Coronary artery (tissue), 2 donors: Measurements from ENCODE around the gene HK2.
"Not testable (repeated sequence)": the region's sequence is repeated elsewhere in the genome, so short reads cannot be mapped to it uniquely, and the experiment has no call there.

ENCODE experiments used
- DNase-seq: peaks from one replicate; pipeline ENCODE4 v3.0.0-alpha.2; 2017; ENCODE audit warnings: low spot score
- H3K27ac ChIP-seq, 2 donors: fragments of 200-600 bp; sonication (generic); one replicate each; pipeline ENCODE4 v1.5.1; 2016 to 2019
- H3K4me3 ChIP-seq: fragments of 200-600 bp; sonication (generic); 2 replicates; pipeline ENCODE4 v1.5.1; 2016; ENCODE audit warnings: mild to moderate bottlenecking, moderate library complexity
- TF ChIP-seq, protein P1 (sequence below): fragments of 200-600 bp; sonication (generic); IDR thresholded peaks from one replicate; pipeline ENCODE4 v1.5.1; 2019; ENCODE audit warnings: antibody characterized with exemption

HK2 gene

DNA sequence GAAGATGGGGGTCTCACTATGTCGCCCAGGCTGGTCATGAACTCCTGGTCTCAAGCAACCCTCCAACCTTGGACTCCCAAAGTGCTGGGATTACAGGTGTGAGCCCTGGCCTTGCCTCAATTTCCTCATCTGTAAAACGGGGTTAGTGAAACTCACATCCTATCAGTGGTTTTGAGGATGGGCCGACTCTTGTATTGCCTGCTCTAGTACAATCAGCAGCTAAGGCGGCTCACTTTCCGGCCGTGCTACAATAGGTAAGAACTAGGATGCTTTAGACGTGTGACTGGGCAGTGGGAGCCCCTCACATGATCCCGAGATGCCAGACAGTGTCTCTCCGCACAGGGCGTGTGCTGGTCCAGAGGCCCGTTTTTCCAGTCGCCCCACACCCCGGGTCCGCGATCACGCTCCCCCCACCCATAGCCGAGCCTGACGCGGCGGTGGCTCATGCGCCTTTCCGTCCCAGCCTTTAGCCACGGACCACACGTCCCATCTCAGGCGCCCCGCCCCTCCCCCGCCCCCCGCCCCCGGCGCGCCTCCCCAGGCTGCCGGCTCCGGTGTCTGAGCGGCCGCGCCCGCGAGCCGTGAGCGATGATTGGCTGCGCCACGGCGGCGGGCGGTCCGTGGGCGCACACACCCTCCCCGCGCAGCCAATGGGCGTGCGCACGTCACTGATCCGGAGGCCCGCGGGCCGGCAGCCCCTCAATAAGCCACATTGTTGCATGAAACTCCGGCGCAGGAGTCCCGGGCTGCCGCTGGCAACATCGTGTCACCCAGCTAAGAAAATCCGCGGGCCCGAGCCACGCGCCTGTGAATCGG lies at the start of gene HK2:
HK2 (plus strand) TSS at position 710 of the 816 bp plus-strand sequence. CDS start 454 bp downstream, outside the sequence.
- DNase-seq: peak; percentile 88
- TF ChIP-seq, protein P1, sequence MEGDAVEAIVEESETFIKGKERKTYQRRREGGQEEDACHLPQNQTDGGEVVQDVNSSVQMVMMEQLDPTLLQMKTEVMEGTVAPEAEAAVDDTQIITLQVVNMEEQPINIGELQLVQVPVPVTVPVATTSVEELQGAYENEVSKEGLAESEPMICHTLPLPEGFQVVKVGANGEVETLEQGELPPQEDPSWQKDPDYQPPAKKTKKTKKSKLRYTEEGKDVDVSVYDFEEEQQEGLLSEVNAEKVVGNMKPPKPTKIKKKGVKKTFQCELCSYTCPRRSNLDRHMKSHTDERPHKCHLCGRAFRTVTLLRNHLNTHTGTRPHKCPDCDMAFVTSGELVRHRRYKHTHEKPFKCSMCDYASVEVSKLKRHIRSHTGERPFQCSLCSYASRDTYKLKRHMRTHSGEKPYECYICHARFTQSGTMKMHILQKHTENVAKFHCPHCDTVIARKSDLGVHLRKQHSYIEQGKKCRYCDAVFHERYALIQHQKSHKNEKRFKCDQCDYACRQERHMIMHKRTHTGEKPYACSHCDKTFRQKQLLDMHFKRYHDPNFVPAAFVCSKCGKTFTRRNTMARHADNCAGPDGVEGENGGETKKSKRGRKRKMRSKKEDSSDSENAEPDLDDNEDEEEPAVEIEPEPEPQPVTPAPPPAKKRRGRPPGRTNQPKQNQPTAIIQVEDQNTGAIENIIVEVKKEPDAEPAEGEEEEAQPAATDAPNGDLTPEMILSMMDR: no peak
- peak within 1 kb of the TSS; percentile 76 to 84 for H3K27ac ChIP-seq
- H3K4me3 ChIP-seq: peak within 1 kb of the TSS; percentile 82

- TF ChIP-seq, protein P1: no peak
- Histone ChIP-seq H3K27ac (no peak overlapping the region), H3K4me3 (no peak overlapping the region)
- DNase-seq: no peak
Observed at GRCh38 chr2:74789271-74789670, 44.7 kb upstream of the HK2 start.

GRCh38 chr2:74792282-74792681 lies 41.6 kb upstream of the HK2 start:
- no peak overlapping the region for H3K27ac ChIP-seq
- no peak overlapping the region for H3K4me3 ChIP-seq
- DNase-seq: no peak
- TF ChIP-seq, protein P1: no peak

GRCh38 chr2:74794878-74795277 lies 39.0 kb upstream of the HK2 start:
- not testable (repeated sequence) for DNase-seq, H3K27ac ChIP-seq

GRCh38 chr2:74806355-74806839 lies 27.5 kb upstream of the HK2 start:
- Histone ChIP-seq H3K4me3 (no peak overlapping the region), H3K27ac (no peak overlapping the region)
- no peak for DNase-seq
- TF ChIP-seq, protein P1: no peak

More at GRCh38 chr2:74794878-74795277, 39.0 kb upstream of the HK2 start:
- H3K4me3 ChIP-seq: not testable (repeated sequence)

DNA sequence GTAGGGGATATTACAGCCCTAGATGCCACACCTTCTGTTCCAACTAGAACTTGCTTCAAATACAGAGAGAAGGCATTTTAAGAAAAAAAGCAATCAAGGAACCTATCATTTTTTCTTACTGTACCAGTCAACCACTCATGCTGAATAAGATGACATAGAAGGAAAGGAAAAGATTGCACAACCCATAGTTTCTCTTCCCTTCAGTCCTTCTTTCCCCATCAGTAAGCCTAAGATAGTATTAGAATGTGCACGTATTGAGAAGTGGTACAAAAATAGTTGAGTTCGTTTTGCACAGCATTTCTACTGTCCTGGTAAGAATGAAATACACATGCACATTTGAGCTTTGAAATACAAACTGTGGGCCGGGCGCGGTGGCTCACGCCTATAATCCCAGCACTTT lies 27.0 kb upstream of the HK2 start:
- TF ChIP-seq, protein P1: no peak
- Histone ChIP-seq H3K27ac (no peak overlapping the region), H3K4me3 (no peak overlapping the region)
- no peak for DNase-seq

GRCh38 chr2:74812787-74813590 lies 20.9 kb upstream of the HK2 start:
- TF ChIP-seq, protein P1: no peak
- no peak for DNase-seq
- Histone ChIP-seq H3K4me3 (no peak overlapping the region), H3K27ac (no peak overlapping the region)
